Measurements from ENCODE around the gene CTTN.

DNA sequence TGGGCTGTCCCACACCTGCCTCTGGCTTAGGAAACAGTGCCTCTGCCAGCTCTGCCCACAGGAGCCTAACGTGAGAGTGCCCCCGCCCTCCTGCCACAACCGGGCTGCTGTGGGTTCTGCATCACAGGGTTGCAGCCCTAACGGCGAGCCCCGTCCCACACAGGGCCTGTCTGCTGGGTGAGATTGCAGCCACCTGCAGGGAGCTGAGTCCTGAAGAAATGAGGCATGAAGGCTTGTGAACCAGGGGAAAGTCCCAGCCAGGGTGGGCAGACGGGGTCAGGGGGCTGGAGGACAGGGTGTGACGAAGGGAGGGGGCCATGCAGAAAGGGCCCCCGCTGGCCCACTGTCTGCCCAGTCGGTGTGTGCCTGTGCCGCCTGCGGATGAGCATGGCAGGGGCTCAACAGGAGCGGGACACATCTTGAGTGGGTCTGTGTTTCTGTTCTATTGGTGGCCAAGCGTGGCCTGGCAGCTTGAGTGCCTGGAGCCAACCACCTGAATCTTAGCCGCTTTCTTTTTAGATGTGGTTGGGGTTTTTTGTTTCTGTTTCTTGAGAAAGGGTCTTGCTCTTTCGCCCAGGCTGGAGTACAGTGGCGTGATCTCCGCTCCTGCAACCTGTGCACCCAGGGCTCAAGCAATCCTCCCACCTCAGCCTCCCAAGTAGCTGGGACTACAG is 38.9 kb downstream of the CTTN start:
- TF ChIP-seq, protein P1, sequence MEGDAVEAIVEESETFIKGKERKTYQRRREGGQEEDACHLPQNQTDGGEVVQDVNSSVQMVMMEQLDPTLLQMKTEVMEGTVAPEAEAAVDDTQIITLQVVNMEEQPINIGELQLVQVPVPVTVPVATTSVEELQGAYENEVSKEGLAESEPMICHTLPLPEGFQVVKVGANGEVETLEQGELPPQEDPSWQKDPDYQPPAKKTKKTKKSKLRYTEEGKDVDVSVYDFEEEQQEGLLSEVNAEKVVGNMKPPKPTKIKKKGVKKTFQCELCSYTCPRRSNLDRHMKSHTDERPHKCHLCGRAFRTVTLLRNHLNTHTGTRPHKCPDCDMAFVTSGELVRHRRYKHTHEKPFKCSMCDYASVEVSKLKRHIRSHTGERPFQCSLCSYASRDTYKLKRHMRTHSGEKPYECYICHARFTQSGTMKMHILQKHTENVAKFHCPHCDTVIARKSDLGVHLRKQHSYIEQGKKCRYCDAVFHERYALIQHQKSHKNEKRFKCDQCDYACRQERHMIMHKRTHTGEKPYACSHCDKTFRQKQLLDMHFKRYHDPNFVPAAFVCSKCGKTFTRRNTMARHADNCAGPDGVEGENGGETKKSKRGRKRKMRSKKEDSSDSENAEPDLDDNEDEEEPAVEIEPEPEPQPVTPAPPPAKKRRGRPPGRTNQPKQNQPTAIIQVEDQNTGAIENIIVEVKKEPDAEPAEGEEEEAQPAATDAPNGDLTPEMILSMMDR (IDR thresholded peaks at IDR 0.05): no peak
- no peak for TF ChIP-seq POLR2A (IDR thresholded peaks at IDR 0.05)

Data from testis (tissue), 2 donors.